NCI-H510A treated with DMSO at 0.1 percent for 48 hours (cell line): ENCODE data around the gene THBS1.

Source experiments
- DNase-seq: peaks from one replicate; lab custom pipeline; 2025; lab: John Stamatoyannopoulos, UW

The THBS1 gene

DNA sequence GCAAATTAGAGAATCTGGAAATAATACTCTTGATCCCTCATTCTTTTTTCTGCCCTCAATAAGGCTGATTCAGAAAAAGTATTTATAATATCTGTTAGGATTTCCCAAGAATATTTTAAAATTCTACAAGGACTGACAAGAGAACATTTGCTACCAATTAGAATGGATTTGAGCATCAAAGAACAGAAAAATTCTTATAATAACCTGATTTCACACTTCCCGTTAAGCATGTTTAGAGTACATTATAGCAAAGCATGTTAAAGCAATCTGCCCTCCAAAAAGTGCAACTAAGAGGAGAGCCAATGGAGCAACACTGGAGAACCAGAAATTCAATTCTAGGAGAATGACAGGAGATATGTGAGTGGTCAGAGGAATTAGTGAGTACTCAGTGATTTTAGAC is 57.2 kb downstream of the THBS1 start:
- no peak for DNase-seq

DNA sequence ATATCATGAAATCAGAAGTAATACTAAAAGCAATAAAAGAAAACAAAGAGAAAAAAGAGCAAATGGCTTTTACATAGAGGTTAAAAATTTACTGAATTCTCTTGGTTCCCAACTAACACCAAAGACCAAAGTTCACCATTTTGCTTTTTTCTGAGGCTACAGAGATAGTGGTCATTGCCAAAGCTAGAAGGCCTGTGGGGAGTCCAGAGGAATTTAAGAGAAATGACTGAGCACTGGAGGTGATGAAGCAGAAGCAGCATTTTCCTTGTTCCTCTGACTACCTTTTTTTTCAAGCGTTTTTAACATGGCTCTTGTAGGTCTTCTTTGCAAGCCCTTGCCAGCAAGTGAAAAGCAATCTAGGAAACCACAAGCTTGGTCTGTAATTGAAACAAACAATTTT is 58.2 kb downstream of the THBS1 start:
- no peak for DNase-seq

DNA sequence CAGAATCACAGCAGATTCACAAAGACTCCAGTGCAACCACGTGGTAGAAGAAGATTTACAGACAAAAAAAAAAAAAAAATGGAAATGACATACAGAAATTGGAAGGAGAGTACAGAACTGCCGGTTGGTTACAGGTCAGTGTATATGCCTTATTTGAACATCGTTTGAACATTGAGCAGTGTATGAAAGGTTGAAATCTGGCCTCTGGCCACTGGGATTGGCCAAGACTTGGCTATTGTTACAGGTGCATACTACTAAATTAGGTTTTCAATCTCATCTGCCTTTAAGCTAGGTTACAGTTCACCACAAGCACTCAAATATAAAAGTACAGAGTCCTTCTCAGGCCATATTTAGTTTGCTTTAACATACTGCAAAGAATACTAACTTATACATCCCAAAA is 59.8 kb downstream of the THBS1 start:
- no peak for DNase-seq

DNA sequence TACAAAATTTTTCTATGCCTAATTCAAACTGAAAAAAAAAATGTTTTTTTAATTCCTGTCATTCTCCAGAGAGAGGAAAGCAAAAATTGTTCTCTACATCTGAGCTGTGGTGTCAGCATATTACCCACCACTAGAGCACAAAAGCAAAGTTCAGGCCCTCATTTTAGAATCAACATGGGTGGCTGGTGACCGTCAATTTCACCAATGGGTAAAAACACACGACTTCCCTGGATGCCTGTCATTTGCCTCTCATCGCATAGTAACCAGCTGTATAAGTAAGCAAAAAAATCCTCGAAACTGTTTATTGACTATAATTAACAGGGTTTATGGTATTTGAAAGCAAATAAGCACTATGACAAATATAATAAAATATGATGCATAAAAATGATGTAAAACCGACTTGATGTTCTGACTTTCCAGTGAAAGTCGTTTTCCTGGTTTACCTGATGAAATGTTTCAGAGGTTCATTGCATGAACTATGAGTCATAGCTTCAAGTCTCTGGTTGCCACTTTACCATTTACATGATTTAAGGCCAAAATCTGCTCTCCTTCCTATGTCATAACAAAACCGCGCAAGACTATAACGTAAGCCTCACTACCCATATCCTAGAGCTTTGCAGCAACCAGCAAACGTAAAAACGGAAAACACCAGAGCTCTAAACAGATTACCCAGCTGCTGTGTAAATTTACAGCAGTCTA is 60.5 kb downstream of the THBS1 start:
- no peak for DNase-seq

DNA sequence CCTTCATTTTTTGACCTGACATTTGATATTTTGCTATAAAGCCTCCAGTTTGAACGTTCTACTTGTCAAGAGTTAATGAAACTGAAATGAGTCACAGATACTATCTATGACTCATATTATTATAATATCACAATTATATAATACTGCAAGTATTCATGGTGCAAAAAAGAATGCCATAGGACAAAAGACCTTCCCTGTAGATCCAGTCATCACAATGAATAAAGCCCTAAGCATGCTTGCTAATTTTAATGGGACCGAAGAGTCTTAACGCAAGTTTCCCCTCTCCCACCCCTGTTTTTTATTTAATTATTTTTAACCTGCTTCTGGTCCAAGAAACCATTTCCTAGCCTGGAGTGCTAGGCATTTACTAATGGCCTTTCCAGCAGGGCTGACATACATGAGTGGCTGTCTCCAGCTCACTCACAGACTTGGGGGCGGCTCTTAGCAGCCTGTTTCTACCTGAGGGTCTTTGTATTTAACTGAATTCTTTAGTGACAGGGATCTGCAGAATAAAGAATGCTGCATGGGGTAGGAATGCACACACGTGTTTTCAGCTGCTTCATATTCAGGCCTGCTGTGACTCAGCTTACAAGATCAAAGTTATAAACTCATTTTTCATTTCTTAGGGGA is 61.2 kb downstream of the THBS1 start:
- DNase-seq: no peak

DNA sequence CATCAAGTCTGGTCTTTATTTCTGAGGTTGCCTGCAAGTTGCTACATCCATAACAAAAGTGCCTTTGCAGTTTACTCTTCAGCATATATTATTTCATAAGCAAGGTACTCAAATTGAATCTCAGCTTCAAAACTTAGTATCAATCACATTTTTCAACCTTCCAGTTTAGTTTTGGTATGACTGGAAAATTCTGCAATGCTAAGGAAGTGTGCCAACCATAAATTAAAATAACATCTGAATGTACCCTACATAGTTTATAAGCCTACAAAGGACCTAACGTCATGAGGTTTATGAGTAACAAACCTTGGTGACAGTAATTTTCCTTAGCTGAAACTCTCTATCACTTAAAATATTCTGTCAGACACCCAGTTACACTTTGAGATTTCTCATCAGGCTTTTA is 62.8 kb downstream of the THBS1 start:
- no peak for DNase-seq

DNA sequence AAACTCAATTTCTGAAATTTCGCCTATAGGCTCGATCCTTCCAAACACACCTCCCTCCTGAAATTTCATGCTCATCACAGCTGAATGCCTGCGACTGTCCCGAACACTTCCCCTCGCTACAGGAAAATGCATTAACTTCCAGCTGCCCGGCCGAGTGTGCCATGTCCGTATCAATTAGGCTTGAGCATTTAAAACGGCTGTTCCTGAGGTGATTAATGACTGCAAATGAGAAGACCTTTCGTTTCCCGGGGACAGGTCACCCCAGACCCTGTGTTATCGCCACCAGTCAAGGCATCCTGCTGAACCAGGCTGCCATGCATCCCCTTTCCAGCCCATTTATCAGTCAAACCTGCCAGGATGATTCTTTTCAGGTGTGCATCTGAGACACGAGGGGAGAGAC is 63.3 kb downstream of the THBS1 start:
- no peak for DNase-seq

DNA sequence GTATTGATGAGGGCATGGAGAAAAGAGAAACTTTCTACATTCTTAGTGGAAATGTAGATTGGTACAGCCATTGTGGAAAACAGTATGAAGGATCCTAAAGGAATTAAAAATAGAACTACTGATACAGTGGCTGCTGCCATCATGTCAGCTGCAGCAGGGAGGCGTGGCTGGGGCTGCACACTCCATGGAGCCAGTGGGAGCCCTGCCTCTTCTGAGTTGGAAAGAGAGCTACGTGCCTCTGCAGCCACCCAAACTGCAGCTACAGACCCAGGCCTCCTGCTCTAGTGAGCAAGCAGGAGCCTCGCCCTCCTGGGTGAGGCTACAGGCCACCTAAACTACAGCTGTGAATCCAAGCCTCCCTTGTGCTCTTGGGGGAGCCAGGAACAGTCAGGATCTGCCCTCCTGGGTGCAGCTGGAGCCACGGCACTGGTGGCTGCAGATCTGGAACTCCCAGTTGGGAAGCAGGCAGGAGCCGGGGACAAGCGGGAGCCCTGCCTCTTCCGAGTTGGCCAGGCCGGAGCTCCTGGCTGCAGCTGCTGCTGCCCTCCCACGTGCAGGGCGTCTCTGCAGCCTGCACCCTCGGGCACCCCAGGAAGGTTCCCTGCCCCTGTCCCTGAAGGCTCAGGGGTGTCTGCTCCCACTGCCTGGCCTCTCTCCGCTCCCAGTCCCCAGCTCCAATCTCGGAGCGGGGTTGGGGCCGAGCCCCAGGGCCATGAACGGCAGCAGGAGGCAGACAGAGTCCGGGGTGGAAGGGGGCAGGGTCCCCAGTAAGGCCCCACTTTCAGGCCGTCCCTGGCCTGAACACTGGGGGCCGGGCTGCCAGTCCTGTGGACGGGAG is 64.5 kb downstream of the THBS1 start:
- no peak for DNase-seq

DNA sequence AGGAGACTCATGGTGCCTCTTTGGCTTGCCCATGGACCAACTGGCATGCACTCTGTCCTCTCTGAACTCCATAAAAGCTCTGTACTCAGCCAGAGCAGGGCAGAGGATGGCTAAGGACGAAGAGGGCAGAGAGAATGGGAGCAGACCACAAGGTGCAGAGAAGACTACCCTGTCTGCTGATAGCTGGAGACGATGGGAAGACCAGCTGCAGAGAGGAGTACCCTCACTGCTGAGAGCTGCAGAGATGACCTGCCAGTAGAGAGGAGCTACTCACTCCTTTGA is 65.0 kb downstream of the THBS1 start:
- DNase-seq: no peak

DNA sequence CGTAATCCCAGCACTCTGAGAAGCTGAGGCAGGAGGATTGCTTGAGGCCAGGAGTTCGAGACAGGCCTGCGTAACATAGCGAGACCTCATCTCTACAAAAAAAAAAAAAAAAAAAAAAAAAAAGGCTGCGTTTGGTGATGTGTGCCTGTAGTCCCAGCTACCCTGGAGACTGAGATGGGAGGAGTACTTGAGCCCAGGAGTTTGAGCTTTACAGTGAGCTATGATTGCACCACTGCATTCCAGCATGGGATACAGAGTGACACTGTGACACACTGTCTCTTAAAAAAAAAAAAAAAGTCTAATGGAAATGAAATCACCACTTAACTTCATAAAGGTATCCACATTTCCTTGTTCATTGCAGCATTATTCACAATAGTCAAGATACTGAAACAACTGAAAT is 65.5 kb downstream of the THBS1 start:
- no peak for DNase-seq
